ENCODE measurements around the gene SYT13.
A peak's percentile ranks its signal among the peaks of the same experiment; 100 is the strongest.

Gene SYT13

GRCh38 chr11:45246241-45246640 is 39.9 kb downstream of the SYT13 start:
- no peak for DNase-seq

- DNase-seq = no peak
Observed at GRCh38 chr11:45245218-45246045, 40.7 kb downstream of the SYT13 start.

- DNase-seq = no peak
Observed at GRCh38 chr11:45243967-45244366, 42.2 kb downstream of the SYT13 start.

GRCh38 chr11:45239733-45240132 is 46.4 kb downstream of the SYT13 start:
- no peak for DNase-seq

GRCh38 chr11:45238724-45239123 is 47.4 kb downstream of the SYT13 start:
- DNase-seq = peak; percentile 46

- DNase-seq = no peak
Observed at GRCh38 chr11:45237711-45238315, 48.3 kb downstream of the SYT13 start.

- no peak for DNase-seq
Observed at GRCh38 chr11:45234306-45235006, 51.7 kb downstream of the SYT13 start.

- no peak for DNase-seq
Observed at GRCh38 chr11:45233804-45234170, 52.4 kb downstream of the SYT13 start.

GRCh38 chr11:45233121-45233803 is 52.9 kb downstream of the SYT13 start:
- DNase-seq = peak; percentile 44

GRCh38 chr11:45232341-45233080 is 53.6 kb downstream of the SYT13 start:
- DNase-seq = no peak

GRCh38 chr11:45229401-45230020 is 56.6 kb downstream of the SYT13 start:
- no peak for DNase-seq

- DNase-seq = no peak
Observed at GRCh38 chr11:45227836-45228235, 58.3 kb downstream of the SYT13 start.

GRCh38 chr11:45226901-45227300 is 59.2 kb downstream of the SYT13 start:
- DNase-seq = no peak

GRCh38 chr11:45225961-45226871 is 59.9 kb downstream of the SYT13 start:
- no peak for DNase-seq

GRCh38 chr11:45225277-45225676 is 60.9 kb downstream of the SYT13 start:
- DNase-seq = no peak

GRCh38 chr11:45224766-45225165 is 61.4 kb downstream of the SYT13 start:
- DNase-seq = no peak

- DNase-seq = no peak
Observed at GRCh38 chr11:45223496-45223895, 62.6 kb downstream of the SYT13 start.

- no peak for DNase-seq
Observed at GRCh38 chr11:45219411-45219810, 66.7 kb downstream of the SYT13 start.

GRCh38 chr11:45218705-45219104 is 67.4 kb downstream of the SYT13 start:
- no peak for DNase-seq

GRCh38 chr11:45217991-45218390 is 68.2 kb downstream of the SYT13 start:
- DNase-seq = peak; percentile 6

- no peak for DNase-seq
Observed at GRCh38 chr11:45216901-45217300, 69.2 kb downstream of the SYT13 start.
